ENCODE measurements around the gene CTNNA3. TPM values are rescaled to one million over a fixed set of nuclear protein-coding genes. Genes with fewer than 3 reads are reported as not detected.
A peak's percentile ranks its signal among the peaks of the same experiment; 100 is the strongest.

Gene CTNNA3
- total RNA-seq, 4 donors from 2014 or later: 0.47 to 3.3 (median 0.80) TPM; not detected in 1

DNA sequence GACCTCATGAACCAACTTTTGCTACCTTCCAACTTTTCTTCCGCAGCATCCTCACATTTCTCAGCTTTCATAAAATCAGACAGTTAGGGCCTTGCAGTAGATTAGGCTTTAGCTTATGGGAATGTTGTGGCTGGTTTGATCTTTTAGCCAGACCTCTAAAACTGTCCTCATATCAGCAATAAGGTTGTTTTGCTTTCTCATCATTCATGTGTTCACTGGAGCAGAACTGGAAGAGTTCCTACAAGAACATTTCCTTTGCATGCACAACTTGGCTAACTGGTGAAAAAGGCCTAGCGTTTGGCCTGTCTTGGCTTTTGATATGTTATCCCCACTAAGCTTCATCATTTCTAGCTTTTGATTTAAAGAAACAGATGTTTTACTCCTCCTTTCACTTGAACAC lies 900.1 kb downstream of the CTNNA3 start:
- H3K9me3 ChIP-seq: no peaks in the 10 kb centered on the region
- no peaks in the 10 kb centered on the region for H3K36me3 ChIP-seq
- no peak for DNase-seq
- H3K27me3 ChIP-seq: no peaks in the 10 kb centered on the region
- no peak for TF ChIP-seq POLR2A (IDR thresholded peaks at IDR 0.05)
- TF ChIP-seq, protein P1, sequence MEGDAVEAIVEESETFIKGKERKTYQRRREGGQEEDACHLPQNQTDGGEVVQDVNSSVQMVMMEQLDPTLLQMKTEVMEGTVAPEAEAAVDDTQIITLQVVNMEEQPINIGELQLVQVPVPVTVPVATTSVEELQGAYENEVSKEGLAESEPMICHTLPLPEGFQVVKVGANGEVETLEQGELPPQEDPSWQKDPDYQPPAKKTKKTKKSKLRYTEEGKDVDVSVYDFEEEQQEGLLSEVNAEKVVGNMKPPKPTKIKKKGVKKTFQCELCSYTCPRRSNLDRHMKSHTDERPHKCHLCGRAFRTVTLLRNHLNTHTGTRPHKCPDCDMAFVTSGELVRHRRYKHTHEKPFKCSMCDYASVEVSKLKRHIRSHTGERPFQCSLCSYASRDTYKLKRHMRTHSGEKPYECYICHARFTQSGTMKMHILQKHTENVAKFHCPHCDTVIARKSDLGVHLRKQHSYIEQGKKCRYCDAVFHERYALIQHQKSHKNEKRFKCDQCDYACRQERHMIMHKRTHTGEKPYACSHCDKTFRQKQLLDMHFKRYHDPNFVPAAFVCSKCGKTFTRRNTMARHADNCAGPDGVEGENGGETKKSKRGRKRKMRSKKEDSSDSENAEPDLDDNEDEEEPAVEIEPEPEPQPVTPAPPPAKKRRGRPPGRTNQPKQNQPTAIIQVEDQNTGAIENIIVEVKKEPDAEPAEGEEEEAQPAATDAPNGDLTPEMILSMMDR (IDR thresholded peaks at IDR 0.05): no peak
- H3K4me3 ChIP-seq: no peak overlapping the region
- no peak overlapping the region for H3K27ac ChIP-seq
- H3K4me1 ChIP-seq: no peaks in the 10 kb centered on the region

DNA sequence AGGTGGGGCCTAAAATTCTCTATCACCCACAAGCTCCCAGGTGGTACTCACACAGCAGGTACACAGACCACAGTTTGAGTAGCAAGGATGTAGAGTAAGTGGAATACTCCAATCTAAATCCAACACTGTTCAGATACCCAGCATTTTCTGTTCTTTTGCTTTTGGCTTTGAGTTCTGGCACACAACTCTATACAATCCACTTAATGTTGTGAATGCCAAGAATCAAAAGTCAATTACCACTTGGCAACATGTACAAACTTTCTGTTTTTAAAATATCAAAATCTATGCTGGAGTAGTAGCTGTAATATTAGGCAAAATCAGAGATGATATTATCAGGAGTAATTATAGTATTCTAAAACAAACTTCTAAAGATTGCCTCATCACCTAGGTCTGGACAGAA lies 903.6 kb downstream of the CTNNA3 start:
- Histone ChIP-seq H3K27me3 (no peaks in the 10 kb centered on the region), H3K27ac (no peak overlapping the region), H3K36me3 (no peaks in the 10 kb centered on the region), H3K4me3 (no peak overlapping the region), H3K9me3 (no peaks in the 10 kb centered on the region), H3K4me1 (no peaks in the 10 kb centered on the region)
- no peak for DNase-seq
- TF ChIP-seq, protein P1 (IDR thresholded peaks at IDR 0.05): no peak
- no peak for TF ChIP-seq POLR2A (IDR thresholded peaks at IDR 0.05)

DNA sequence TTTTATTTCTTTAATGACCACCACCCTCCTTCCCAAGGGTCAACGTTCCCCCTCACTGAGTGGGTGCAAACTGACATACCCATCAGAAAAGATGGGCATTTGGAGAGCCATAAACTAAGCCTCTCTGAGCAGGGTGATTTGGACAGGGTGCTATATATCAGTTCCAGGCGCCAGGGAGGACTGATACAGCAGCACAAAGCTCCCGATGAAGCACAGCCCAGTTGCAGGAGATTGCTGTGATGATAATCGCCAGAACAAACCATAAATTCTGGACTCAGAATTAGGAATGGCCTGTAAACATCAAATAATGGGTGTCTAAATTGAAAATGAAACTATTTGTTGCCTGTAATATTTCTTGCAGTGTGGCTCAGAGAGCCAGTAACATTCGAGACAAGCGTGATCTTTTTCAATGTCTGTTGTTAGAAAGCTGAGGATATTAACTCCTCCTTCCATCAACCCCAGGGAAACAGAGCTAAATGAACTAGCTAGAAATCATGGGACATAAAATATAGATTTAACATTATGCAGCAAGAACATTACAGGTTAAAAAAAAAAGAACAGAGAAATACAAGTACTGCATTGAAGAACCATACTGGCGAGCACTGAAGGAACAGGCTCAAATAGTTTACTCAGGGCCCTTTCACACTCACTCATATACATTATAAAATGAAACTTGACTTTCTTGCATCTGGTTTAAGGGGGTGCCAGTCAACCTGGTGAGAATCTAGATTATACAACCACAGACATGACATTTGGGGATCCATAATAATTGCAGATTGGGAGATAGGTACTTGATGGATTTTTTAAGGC lies 907.6 kb downstream of the CTNNA3 start:
- Histone ChIP-seq H3K27me3 (no peaks in the 10 kb centered on the region), H3K9me3 (no peaks in the 10 kb centered on the region), H3K36me3 (no peaks in the 10 kb centered on the region), H3K4me1 (no peaks in the 10 kb centered on the region), H3K4me3 (no peak overlapping the region), H3K27ac (no peak overlapping the region)
- TF ChIP-seq, protein P1 (IDR thresholded peaks at IDR 0.05): no peak
- no peak for TF ChIP-seq POLR2A (IDR thresholded peaks at IDR 0.05)
- DNase-seq: no peak

DNA sequence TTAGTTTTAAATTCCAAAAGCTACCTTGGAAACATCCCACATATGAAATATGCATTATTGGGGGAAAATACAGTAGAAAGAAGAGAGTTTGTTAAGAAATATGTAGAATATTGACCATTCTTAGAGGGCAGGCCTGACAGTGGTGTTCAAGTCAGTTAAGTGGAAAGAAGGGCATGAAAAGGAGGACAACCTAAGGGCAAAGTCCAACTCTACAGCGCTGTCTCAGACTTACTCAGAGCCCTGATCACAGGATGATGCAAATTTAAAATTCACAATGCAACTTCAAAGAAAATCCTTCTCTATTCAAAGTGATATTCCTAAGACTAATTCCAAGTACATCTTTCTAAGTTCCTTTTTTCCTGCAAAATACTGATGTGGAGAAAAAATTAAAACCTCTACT lies 909.3 kb downstream of the CTNNA3 start:
- H3K9me3 ChIP-seq: no peaks in the 10 kb centered on the region
- TF ChIP-seq, protein P1 (IDR thresholded peaks at IDR 0.05): no peak
- no peak for TF ChIP-seq POLR2A (IDR thresholded peaks at IDR 0.05)
- no peak overlapping the region for H3K4me3 ChIP-seq
- no peaks in the 10 kb centered on the region for H3K36me3 ChIP-seq
- no peaks in the 10 kb centered on the region for H3K4me1 ChIP-seq
- DNase-seq: peak in 1 of 3 donors; percentile 48
- H3K27me3 ChIP-seq: no peaks in the 10 kb centered on the region
- H3K27ac ChIP-seq: no peak overlapping the region

DNA sequence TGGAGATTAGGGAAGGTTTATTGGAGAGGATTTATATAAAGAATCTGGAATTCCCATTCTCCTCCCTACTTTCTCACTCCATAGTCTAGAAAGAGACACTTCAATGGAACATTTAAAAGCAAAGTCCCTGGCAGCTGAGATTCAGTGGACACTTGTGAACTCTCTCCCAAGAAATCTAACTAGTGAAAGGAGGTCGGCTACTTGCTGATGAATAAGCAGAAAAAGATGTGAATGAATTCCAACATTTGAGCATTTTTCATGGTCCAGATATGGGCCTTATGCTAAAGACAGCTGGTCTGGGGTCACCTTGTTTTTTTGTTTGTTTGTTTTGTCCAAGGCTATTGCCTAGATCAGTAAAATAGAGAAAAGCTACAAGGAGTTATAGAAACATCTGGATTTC lies 911.2 kb downstream of the CTNNA3 start:
- Histone ChIP-seq H3K27me3 (no peaks in the 10 kb centered on the region), H3K4me1 (no peaks in the 10 kb centered on the region), H3K9me3 (no peaks in the 10 kb centered on the region), H3K4me3 (no peak overlapping the region), H3K27ac (no peak overlapping the region), H3K36me3 (no peaks in the 10 kb centered on the region)
- no peak for TF ChIP-seq POLR2A (IDR thresholded peaks at IDR 0.05)
- TF ChIP-seq, protein P1 (IDR thresholded peaks at IDR 0.05): no peak
- no peak for DNase-seq
